Hematopoietic multipotent progenitor cell (in vitro differentiated cells): ENCODE data around the gene TM4SF1. TPM values are rescaled to one million over a fixed set of nuclear protein-coding genes. Genes with fewer than 3 reads are reported as not detected.

Experiments used
- DNase-seq, 3 donors: peaks; one replicate each; pipeline ENCODE4 v3.0.0-alpha.2; 2011 to 2015; ENCODE audit warnings: low read depth in 2 of 3, low spot score in 2 of 3
- total RNA-seq: library from RNA; depleted of rRNA; stranded (reverse); fragments of >200 nt; gene quantifications from one replicate; pipeline ENCODE4 v1.2.3, GENCODE V29; 2012

Gene TM4SF1
- total RNA-seq, 1 donor = 114 TPM

- DNase-seq = no peak
These were observed 586 bp downstream of the TM4SF1 start for GRCh38 chr3:149376718-149377407.

GRCh38 chr3:149375501-149376196 is 1.8 kb downstream of the TM4SF1 start:
- no peak for DNase-seq

- DNase-seq = no peak
These were observed 2.5 kb downstream of the TM4SF1 start for GRCh38 chr3:149374793-149375500.

- DNase-seq = peak in 1 of 3 donors; percentile 18
These were observed 3.1 kb downstream of the TM4SF1 start for GRCh38 chr3:149374391-149374790.

GRCh38 chr3:149373235-149374125 is 4.0 kb downstream of the TM4SF1 start:
- DNase-seq = no peak

- no peak for DNase-seq
These were observed 5.7 kb downstream of the TM4SF1 start for GRCh38 chr3:149371723-149372114.

- DNase-seq = peak in 2 of 3 donors; percentile 33 to 46
These were observed 6.3 kb downstream of the TM4SF1 start for GRCh38 chr3:149371001-149371722.

GRCh38 chr3:149369991-149370866 is 7.2 kb downstream of the TM4SF1 start:
- DNase-seq = no peak

GRCh38 chr3:149368674-149369497 is 8.6 kb downstream of the TM4SF1 start:
- no peak for DNase-seq

- no peak for DNase-seq
These were observed 9.2 kb downstream of the TM4SF1 start for GRCh38 chr3:149368201-149368673.

GRCh38 chr3:149366941-149367840 is 10.3 kb downstream of the TM4SF1 start:
- peak in 2 of 3 donors; percentile 28 to 54 for DNase-seq

GRCh38 chr3:149366031-149366430 is 11.4 kb downstream of the TM4SF1 start:
- no peak for DNase-seq

- no peak for DNase-seq
These were observed 12.8 kb downstream of the TM4SF1 start for GRCh38 chr3:149364624-149365023.

GRCh38 chr3:149363053-149363452 is 14.4 kb downstream of the TM4SF1 start:
- DNase-seq = no peak

- no peak for DNase-seq
These were observed 15.1 kb downstream of the TM4SF1 start for GRCh38 chr3:149362366-149362765.

- DNase-seq = no peak
These were observed 20.8 kb downstream of the TM4SF1 start for GRCh38 chr3:149356630-149357029.

- DNase-seq = no peak
These were observed 21.3 kb downstream of the TM4SF1 start for GRCh38 chr3:149356044-149356592.
